ENCODE data around the gene DNAJC3.
"Not testable (repeated sequence)": the region's sequence is repeated elsewhere in the genome, so short reads cannot be mapped to it uniquely, and the experiment has no call there.

The DNAJC3 gene

GRCh38 chr13:95677564-95678266, 776 bp downstream of the DNAJC3 start:
- Histone ChIP-seq H3K4me1 (ENCODE audit: insufficient read depth, low read length) (peaks cover 9% of the 10 kb centered on the region; the same call in 1 of the 2 replicates), H3K27ac (ENCODE audit: low read length) (no peak overlapping the region), H3K9ac (ENCODE audit: low read depth, low read length) (peak overlapping the region; percentile 67; the same call in 1 of the 2 replicates), H3K36me3 (ENCODE audit: insufficient read depth, low read depth, low read length) (no peaks in the 10 kb centered on the region), H3K9me3 (ENCODE audit: insufficient read depth, low read depth, low read length) (no peaks in the 10 kb centered on the region), H3K27me3 (ENCODE audit: insufficient read depth, low read length) (peaks cover 8% of the 10 kb centered on the region; the same call in 1 of the 2 replicates), H3K4me3 (ENCODE audit: low read length) (peak overlapping the region; percentile 86)

- Histone ChIP-seq H3K36me3 (ENCODE audit: insufficient read depth, low read depth, low read length) (no peaks in the 10 kb centered on the region), H3K27ac (ENCODE audit: low read length) (no peak overlapping the region), H3K9me3 (ENCODE audit: insufficient read depth, low read depth, low read length) (no peaks in the 10 kb centered on the region), H3K27me3 (ENCODE audit: insufficient read depth, low read length) (peaks cover 8% of the 10 kb centered on the region; the same call in 1 of the 2 replicates), H3K9ac (ENCODE audit: low read depth, low read length) (no peak overlapping the region; the same call in 1 of the 2 replicates), H3K4me1 (ENCODE audit: insufficient read depth, low read length) (peaks cover 9% of the 10 kb centered on the region; the same call in 1 of the 2 replicates), H3K4me3 (ENCODE audit: low read length) (0 out of 2 replicates have a peak overlapping the region, but pooled peaks have one; percentile 86)
Observed at GRCh38 chr13:95678967-95679366, 2.0 kb downstream of the DNAJC3 start.

GRCh38 chr13:95679722-95680121, 2.8 kb downstream of the DNAJC3 start:
- H3K4me1 ChIP-seq (ENCODE audit: insufficient read depth, low read length) = peaks cover 12% of the 10 kb centered on the region; the same call in 1 of the 2 replicates
- no peaks in the 10 kb centered on the region for H3K36me3 ChIP-seq (ENCODE audit: insufficient read depth, low read depth, low read length)
- peaks cover 8% of the 10 kb centered on the region; the same call in 1 of the 2 replicates for H3K27me3 ChIP-seq (ENCODE audit: insufficient read depth, low read length)
- no peak overlapping the region for H3K27ac ChIP-seq (ENCODE audit: low read length)
- H3K4me3 ChIP-seq (ENCODE audit: low read length) = no peak overlapping the region
- H3K9ac ChIP-seq (ENCODE audit: low read depth, low read length) = no peak overlapping the region
- no peaks in the 10 kb centered on the region for H3K9me3 ChIP-seq (ENCODE audit: insufficient read depth, low read depth, low read length)

- H3K27me3 ChIP-seq (ENCODE audit: insufficient read depth, low read length) = no peaks in the 10 kb centered on the region
- H3K9me3 ChIP-seq (ENCODE audit: insufficient read depth, low read depth, low read length) = no peaks in the 10 kb centered on the region
- no peaks in the 10 kb centered on the region for H3K36me3 ChIP-seq (ENCODE audit: insufficient read depth, low read depth, low read length)
- no peak overlapping the region for H3K9ac ChIP-seq (ENCODE audit: low read depth, low read length)
- peaks cover 4% of the 10 kb centered on the region; the same call in 1 of the 2 replicates for H3K4me1 ChIP-seq (ENCODE audit: insufficient read depth, low read length)
- H3K4me3 ChIP-seq (ENCODE audit: low read length) = no peak overlapping the region
- no peak overlapping the region for H3K27ac ChIP-seq (ENCODE audit: low read length)
Observed at GRCh38 chr13:95684418-95684817, 7.5 kb downstream of the DNAJC3 start.

- H3K27ac ChIP-seq (ENCODE audit: low read length); H3K4me1 ChIP-seq (ENCODE audit: insufficient read depth, low read length); H3K9me3 ChIP-seq (ENCODE audit: insufficient read depth, low read depth, low read length); H3K9ac ChIP-seq (ENCODE audit: low read depth, low read length); H3K27me3 ChIP-seq (ENCODE audit: insufficient read depth, low read length); H3K4me3 ChIP-seq (ENCODE audit: low read length); H3K36me3 ChIP-seq (ENCODE audit: insufficient read depth, low read depth, low read length): not testable (repeated sequence)
Observed at GRCh38 chr13:95684960-95685359, 8.0 kb downstream of the DNAJC3 start.

GRCh38 chr13:95689582-95689926, 12.6 kb downstream of the DNAJC3 start:
- Histone ChIP-seq H3K27me3 (ENCODE audit: insufficient read depth, low read length) (no peaks in the 10 kb centered on the region), H3K4me3 (ENCODE audit: low read length) (no peak overlapping the region), H3K9me3 (ENCODE audit: insufficient read depth, low read depth, low read length) (no peaks in the 10 kb centered on the region), H3K27ac (ENCODE audit: low read length) (no peak overlapping the region), H3K9ac (ENCODE audit: low read depth, low read length) (no peak overlapping the region), H3K36me3 (ENCODE audit: insufficient read depth, low read depth, low read length) (no peaks in the 10 kb centered on the region), H3K4me1 (ENCODE audit: insufficient read depth, low read length) (no peaks in the 10 kb centered on the region; the same call in 1 of the 2 replicates)

- H3K9ac ChIP-seq (ENCODE audit: low read depth, low read length); H3K4me3 ChIP-seq (ENCODE audit: low read length); H3K36me3 ChIP-seq (ENCODE audit: insufficient read depth, low read depth, low read length); H3K27me3 ChIP-seq (ENCODE audit: insufficient read depth, low read length); H3K9me3 ChIP-seq (ENCODE audit: insufficient read depth, low read depth, low read length); H3K4me1 ChIP-seq (ENCODE audit: insufficient read depth, low read length); H3K27ac ChIP-seq (ENCODE audit: low read length): not testable (repeated sequence)
Observed at GRCh38 chr13:95690986-95691385, 14.0 kb downstream of the DNAJC3 start.

GRCh38 chr13:95697052-95697680, 20.2 kb downstream of the DNAJC3 start:
- Histone ChIP-seq H3K4me1 (ENCODE audit: insufficient read depth, low read length) (no peaks in the 10 kb centered on the region), H3K27me3 (ENCODE audit: insufficient read depth, low read length) (no peaks in the 10 kb centered on the region), H3K27ac (ENCODE audit: low read length) (no peak overlapping the region), H3K36me3 (ENCODE audit: insufficient read depth, low read depth, low read length) (no peaks in the 10 kb centered on the region), H3K9ac (ENCODE audit: low read depth, low read length) (no peak overlapping the region), H3K4me3 (ENCODE audit: low read length) (no peak overlapping the region), H3K9me3 (ENCODE audit: insufficient read depth, low read depth, low read length) (no peaks in the 10 kb centered on the region)

GRCh38 chr13:95698047-95698749, 21.3 kb downstream of the DNAJC3 start:
- no peaks in the 10 kb centered on the region for H3K4me1 ChIP-seq (ENCODE audit: insufficient read depth, low read length)
- H3K27me3 ChIP-seq (ENCODE audit: insufficient read depth, low read length) = no peaks in the 10 kb centered on the region

GRCh38 chr13:95703576-95703975, 26.6 kb downstream of the DNAJC3 start:
- no peaks in the 10 kb centered on the region for H3K4me1 ChIP-seq (ENCODE audit: insufficient read depth, low read length)
- no peaks in the 10 kb centered on the region for H3K27me3 ChIP-seq (ENCODE audit: insufficient read depth, low read length)
- no peak overlapping the region for H3K4me3 ChIP-seq (ENCODE audit: low read length)
- H3K9me3 ChIP-seq (ENCODE audit: insufficient read depth, low read depth, low read length) = no peaks in the 10 kb centered on the region
- H3K9ac ChIP-seq (ENCODE audit: low read depth, low read length) = no peak overlapping the region
- no peak overlapping the region for H3K27ac ChIP-seq (ENCODE audit: low read length)
- no peaks in the 10 kb centered on the region for H3K36me3 ChIP-seq (ENCODE audit: insufficient read depth, low read depth, low read length)

More at GRCh38 chr13:95698047-95698749, 21.3 kb downstream of the DNAJC3 start:
- H3K9ac ChIP-seq (ENCODE audit: low read depth, low read length) = no peak overlapping the region
- no peaks in the 10 kb centered on the region for H3K36me3 ChIP-seq (ENCODE audit: insufficient read depth, low read depth, low read length)
- H3K9me3 ChIP-seq (ENCODE audit: insufficient read depth, low read depth, low read length) = no peaks in the 10 kb centered on the region
- H3K4me3 ChIP-seq (ENCODE audit: low read length) = no peak overlapping the region
- no peak overlapping the region for H3K27ac ChIP-seq (ENCODE audit: low read length)

- Histone ChIP-seq H3K36me3 (ENCODE audit: insufficient read depth, low read depth, low read length) (no peaks in the 10 kb centered on the region), H3K4me3 (ENCODE audit: low read length) (no peak overlapping the region), H3K27ac (ENCODE audit: low read length) (no peak overlapping the region), H3K9me3 (ENCODE audit: insufficient read depth, low read depth, low read length) (no peaks in the 10 kb centered on the region), H3K9ac (ENCODE audit: low read depth, low read length) (no peak overlapping the region), H3K27me3 (ENCODE audit: insufficient read depth, low read length) (no peaks in the 10 kb centered on the region), H3K4me1 (ENCODE audit: insufficient read depth, low read length) (no peaks in the 10 kb centered on the region)
Observed at GRCh38 chr13:95704510-95704909, 27.6 kb downstream of the DNAJC3 start.

Data from iPS-20b (cell line).